GM13977 (cell line): ENCODE measurements around the gene MYRIP.

Source experiments
- DNase-seq: peaks from one replicate; pipeline ENCODE4 v3.0.0; 2012; ENCODE audit warnings: low spot score
- CTCF ChIP-seq: IDR thresholded peaks from 2 replicates; pipeline ENCODE4 v1.5.1; 2012; ENCODE audit warnings: mild to moderate bottlenecking, control low read depth; ENCODE audit not compliant: insufficient read depth; ENCODE audit errors: extremely low read depth, missing control alignments
- in situ Hi-C: fragments of 300-500 bp; cut with MboI; formaldehyde crosslinking; loops from one replicate; pipeline ENCODE4 v1.12.0; 2022; ENCODE audit warnings: low sequenced_read_pairs, low pct_unique_long_range_greater_than_20kb, mixed read lengths, inconsistent platforms; ENCODE audit not compliant: unreplicated experiment

Gene MYRIP

GRCh38 chr3:40243056-40243455 is 433.6 kb downstream of the MYRIP start:
- in situ Hi-C loops = no loop called here
- TF ChIP-seq CTCF = no peak
- no peak for DNase-seq

GRCh38 chr3:40247714-40248454 is 438.5 kb downstream of the MYRIP start:
- in situ Hi-C loops = no loop called here
- TF ChIP-seq CTCF = no peak

GRCh38 chr3:40248591-40248990 is 439.2 kb downstream of the MYRIP start:
- DNase-seq = no peak
- no peak for TF ChIP-seq CTCF
- in situ Hi-C loops = no loop called here

More at GRCh38 chr3:40247714-40248454, 438.5 kb downstream of the MYRIP start:
- DNase-seq = no peak

- DNase-seq = no peak
- no peak for TF ChIP-seq CTCF
- in situ Hi-C loops = no loop called here
These were observed 439.8 kb downstream of the MYRIP start for GRCh38 chr3:40249168-40249567.

- DNase-seq = no peak
- in situ Hi-C loops = no loop called here
These were observed 445.1 kb downstream of the MYRIP start for GRCh38 chr3:40254491-40254890.

GRCh38 chr3:40254891-40255290 is 445.5 kb downstream of the MYRIP start:
- in situ Hi-C loops = no loop called here
- TF ChIP-seq CTCF = no peak
- DNase-seq = no peak

More at GRCh38 chr3:40254491-40254890, 445.1 kb downstream of the MYRIP start:
- no peak for TF ChIP-seq CTCF
